H9 (cell line): ENCODE results near the gene PDCD7. TPM values are rescaled to one million over a fixed set of nuclear protein-coding genes. Genes with fewer than 3 reads are reported as not detected.
A peak's percentile ranks its signal among the peaks of the same experiment; 100 is the strongest.

Source experiments
- DNase-seq: peaks from one replicate; pipeline ENCODE4 v3.0.0-alpha.2; 2017
- H2AFZ ChIP-seq: one replicate; pipeline ENCODE4 v1.6.1; 2013; ENCODE audit warnings: mild to moderate bottlenecking, low read length, control low read depth, moderate library complexity
- H2AK5ac ChIP-seq: 2 replicates; pipeline ENCODE4 v1.6.1; 2013; ENCODE audit warnings: low read length, control low read depth, mixed read lengths; ENCODE audit not compliant: insufficient read length
- H2BK120ac ChIP-seq: one replicate; pipeline ENCODE4 v1.6.1; 2013; ENCODE audit warnings: low read depth, mild to moderate bottlenecking, low read length, control low read depth, inconsistent platforms; ENCODE audit not compliant: poor library complexity, severe bottlenecking
- H2BK12ac ChIP-seq: 2 replicates; pipeline ENCODE4 v1.6.1; 2013; ENCODE audit warnings: low read length, control low read depth, mixed read lengths, low read depth; ENCODE audit not compliant: insufficient read length
- H2BK15ac ChIP-seq: 2 replicates; pipeline ENCODE4 v1.6.1; 2013; ENCODE audit warnings: low read depth, low read length, control low read depth
- H2BK20ac ChIP-seq: one replicate; pipeline ENCODE4 v1.6.1; 2013; ENCODE audit warnings: low read depth, mild to moderate bottlenecking, low read length, control low read depth, inconsistent platforms; ENCODE audit not compliant: poor library complexity, severe bottlenecking
- H2BK5ac ChIP-seq: 2 replicates; pipeline ENCODE4 v1.6.1; 2013; ENCODE audit warnings: low read length, control low read depth, mixed read lengths; ENCODE audit not compliant: insufficient read length
- H3K14ac ChIP-seq: 2 replicates; pipeline ENCODE4 v1.6.1; 2013; ENCODE audit warnings: low read length, control low read depth; ENCODE audit not compliant: insufficient read depth
- H3K18ac ChIP-seq: 2 replicates; pipeline ENCODE4 v1.6.1; 2013; ENCODE audit warnings: low read depth, mild to moderate bottlenecking, mixed read lengths, low read length, control low read depth; ENCODE audit not compliant: insufficient read length
- H3K23ac ChIP-seq: 2 replicates; pipeline ENCODE4 v1.6.1; 2013; ENCODE audit warnings: low read length, control low read depth, mixed read lengths, low read depth; ENCODE audit not compliant: insufficient read length
- H3K23me2 ChIP-seq: 2 replicates; pipeline ENCODE4 v1.6.1; 2013; ENCODE audit warnings: low read depth, mild to moderate bottlenecking, mixed read lengths, low read length, control low read depth; ENCODE audit not compliant: insufficient read length, poor library complexity, severe bottlenecking
- H3K27ac ChIP-seq: 2 replicates; pipeline ENCODE4 v1.5.1; 2013; ENCODE audit warnings: low read length, control low read depth, mixed read lengths, low read depth; ENCODE audit not compliant: insufficient read length
- H3K27me3 ChIP-seq: 2 replicates; pipeline ENCODE4 v1.6.1; 2013; ENCODE audit warnings: low read length, control low read depth, inconsistent platforms; ENCODE audit not compliant: insufficient read depth
- H3K4ac ChIP-seq: 2 replicates; pipeline ENCODE4 v1.6.1; 2013; ENCODE audit warnings: low read depth, mild to moderate bottlenecking, control low read depth, inconsistent platforms, low read length, moderate library complexity
- H3K4me1 ChIP-seq: 2 replicates; pipeline ENCODE4 v1.6.1; 2013; ENCODE audit warnings: low read length, control low read depth, inconsistent platforms; ENCODE audit not compliant: insufficient read depth
- H3K4me2 ChIP-seq: 2 replicates; pipeline ENCODE4 v1.6.1; 2013; ENCODE audit warnings: low read length, control low read depth, mixed read lengths; ENCODE audit not compliant: insufficient read length, insufficient read depth
- H3K56ac ChIP-seq: 2 replicates; pipeline ENCODE4 v1.6.1; 2013; ENCODE audit warnings: low read depth, mild to moderate bottlenecking, mixed read lengths, low read length, control low read depth; ENCODE audit not compliant: insufficient read length
- H3K79me1 ChIP-seq: 2 replicates; pipeline ENCODE4 v1.6.1; 2013; ENCODE audit warnings: low read depth, mild to moderate bottlenecking, moderate library complexity, low read length, control low read depth, inconsistent platforms; ENCODE audit not compliant: insufficient read depth, poor library complexity, severe bottlenecking
- H3K79me2 ChIP-seq: 2 replicates; pipeline ENCODE4 v1.6.1; 2013; ENCODE audit warnings: low read length, control low read depth, inconsistent platforms; ENCODE audit not compliant: insufficient read depth
- H3K9ac ChIP-seq: 2 replicates; pipeline ENCODE4 v1.6.1; 2013; ENCODE audit warnings: low read length, control low read depth, mixed read lengths; ENCODE audit not compliant: insufficient read length; ENCODE audit errors: extremely low read depth
- H3K9me3 ChIP-seq: one replicate; pipeline ENCODE4 v1.6.1; 2013; ENCODE audit warnings: low read depth, low read length, inconsistent platforms; ENCODE audit not compliant: control insufficient read depth
- H3T11ph ChIP-seq: one replicate; pipeline ENCODE4 v1.6.1; 2013; ENCODE audit warnings: mild to moderate bottlenecking, low read length, control low read depth, inconsistent platforms
- H4K20me1 ChIP-seq: one replicate; pipeline ENCODE4 v1.6.1; 2013; ENCODE audit not compliant: control insufficient read depth, insufficient read length, insufficient read depth
- H4K5ac ChIP-seq: 2 replicates; pipeline ENCODE4 v1.6.1; 2013; ENCODE audit warnings: low read depth, mild to moderate bottlenecking, mixed read lengths, low read length, control low read depth; ENCODE audit not compliant: insufficient read length
- H4K8ac ChIP-seq: replicated peaks from 2 replicates; pipeline ENCODE4 v1.6.1; 2013; ENCODE audit warnings: low read length, control low read depth, mixed read lengths, low read depth; ENCODE audit not compliant: insufficient read length
- H4K91ac ChIP-seq: 2 replicates; pipeline ENCODE4 v1.6.1; 2013; ENCODE audit warnings: low read depth, mild to moderate bottlenecking, moderate library complexity, mixed read lengths, low read length, control low read depth; ENCODE audit not compliant: insufficient read length
- H3K27ac Mint-ChIP-seq, 3 experiments: 2 replicates in 2 of 3; 3 replicates in 1 of 3; pipeline ENCODE4 v1.8.0; 2020 to 2021; ENCODE audit warnings: mixed read lengths in 3 of 3, mild to moderate bottlenecking in 1 of 3, moderate library complexity in 1 of 3
- H3K27me3 Mint-ChIP-seq: 2 replicates; pipeline ENCODE4 v1.8.0; 2021; ENCODE audit warnings: low read depth, mild to moderate bottlenecking, moderate library complexity, mixed read lengths
- H3K36me3 Mint-ChIP-seq, 3 experiments: 2 replicates in 2 of 3; 3 replicates in 1 of 3; pipeline ENCODE4 v1.8.0; 2020 to 2021; ENCODE audit warnings: low read depth in 3 of 3, mixed read lengths in 3 of 3; ENCODE audit not compliant: insufficient read depth in 1 of 3
- H3K4me1 Mint-ChIP-seq, 2 experiments: 2 replicates each; pipeline ENCODE4 v1.8.0; 2020; ENCODE audit warnings: mixed read lengths in 2 of 2
- H3K4me3 Mint-ChIP-seq, 2 experiments: 2 replicates in 1 of 2; 3 replicates in 1 of 2; pipeline ENCODE4 v1.8.0; 2020 to 2021; ENCODE audit warnings: mild to moderate bottlenecking in 2 of 2, mixed read lengths in 2 of 2, moderate library complexity in 1 of 2
- H3K9me3 Mint-ChIP-seq, 2 experiments: 2 replicates in 1 of 2; 3 replicates in 1 of 2; pipeline ENCODE4 v1.8.0; 2020; ENCODE audit warnings: mild to moderate bottlenecking in 2 of 2, mixed read lengths in 2 of 2, moderate library complexity in 1 of 2
- WGBS: extraction: QIAGEN DNeasy Blood & Tissue Kit; methylation state at CpG from one replicate; pipeline ENCODE4 v1.1.7; 2013; ENCODE audit warnings: missing lambda C conversion rate, low lambda C conversion rate, mixed read lengths; ENCODE audit not compliant: insufficient read length; ENCODE audit errors: extremely low coverage; 5-methylcytosine and 5-hydroxymethylcytosine counted together
- total RNA-seq: library from RNA; stranded (reverse); gene quantifications from 2 replicates; pipeline ENCODE4 v1.2.1, GENCODE V29; 2021
- TF ChIP-seq, protein P1 (sequence below): fragments of 200-600 bp; sonication (generic); conservative IDR thresholded peaks from 3 replicates; pipeline ENCODE4 v1.8.0; 2021; ENCODE audit warnings: antibody characterized with exemption, mild to moderate bottlenecking

PDCD7 gene
- total RNA-seq, 1 experiment from 2014 or later = 35.2 TPM

DNA sequence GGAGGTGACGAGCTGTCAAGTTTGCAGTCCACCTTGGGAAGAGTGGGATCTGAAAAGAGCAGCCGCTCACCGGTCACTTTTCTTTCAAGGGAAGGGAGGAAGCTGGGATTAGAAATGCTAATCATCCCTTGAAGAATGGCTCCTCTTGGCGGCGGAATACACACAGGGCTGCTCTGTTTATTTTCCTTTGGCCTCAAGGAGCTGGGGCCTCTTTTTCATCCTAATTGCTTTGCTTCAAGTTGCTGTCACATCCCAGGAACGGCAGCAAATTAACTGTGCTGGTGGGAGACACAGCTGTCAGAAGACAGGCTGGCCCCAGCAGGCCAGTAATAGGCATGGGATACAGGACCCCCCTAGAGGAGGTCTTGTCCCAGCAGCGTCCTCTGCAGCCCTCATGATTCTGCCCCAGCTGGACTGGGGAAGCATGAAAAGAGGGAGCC, 50.3 kb downstream of the PDCD7 start:
- H3K9ac ChIP-seq = no peak overlapping the region
- H2BK12ac ChIP-seq = no peak overlapping the region
- no peak overlapping the region for H3K56ac ChIP-seq
- no peak overlapping the region for H3K14ac ChIP-seq
- no peak overlapping the region for H2BK15ac ChIP-seq
- no peaks in the 10 kb centered on the region for H3K23me2 ChIP-seq
- WGBS = no CpG with 5 or more reads among the region's 7 CpGs
- no peaks in the 10 kb centered on the region for H3K79me2 ChIP-seq
- Mint-ChIP-seq H3K27me3 (peaks cover 32% of the 10 kb centered on the region), H3K4me3 (peak overlapping the region; percentile 39 to 66), H3K27ac (peak overlapping the region in 2 of 3 experiments; percentile 88 to 91; a peak in 4 of 7 replicates), H3K9me3 (no peaks in the 10 kb centered on the region; a peak in 2 of 5 replicates), H3K36me3 (no peaks in the 10 kb centered on the region), H3K4me1 (peaks cover 53 to 67% of the 10 kb centered on the region in 2 experiments)
- no peak overlapping the region for H4K8ac ChIP-seq
- no peak overlapping the region for H4K5ac ChIP-seq
- no peak overlapping the region for H3K18ac ChIP-seq
- H3T11ph ChIP-seq = no peak overlapping the region
- peak overlapping the region; percentile 73 for H3K27ac ChIP-seq
- peak; percentile 61 for DNase-seq
- peaks cover 16% of the 10 kb centered on the region; the same call in 1 of the 2 replicates for H3K4me1 ChIP-seq
- H3K27me3 ChIP-seq = no peaks in the 10 kb centered on the region
- no peak overlapping the region for H2AFZ ChIP-seq
- no peak overlapping the region for H2BK20ac ChIP-seq
- no peak overlapping the region for H4K91ac ChIP-seq
- no peak overlapping the region for H3K4ac ChIP-seq
- H3K79me1 ChIP-seq = no peaks in the 10 kb centered on the region
- peak overlapping the region; percentile 32 for H3K4me2 ChIP-seq
- no peak overlapping the region for H2BK5ac ChIP-seq
- H2AK5ac ChIP-seq = no peak overlapping the region
- TF ChIP-seq, protein P1, sequence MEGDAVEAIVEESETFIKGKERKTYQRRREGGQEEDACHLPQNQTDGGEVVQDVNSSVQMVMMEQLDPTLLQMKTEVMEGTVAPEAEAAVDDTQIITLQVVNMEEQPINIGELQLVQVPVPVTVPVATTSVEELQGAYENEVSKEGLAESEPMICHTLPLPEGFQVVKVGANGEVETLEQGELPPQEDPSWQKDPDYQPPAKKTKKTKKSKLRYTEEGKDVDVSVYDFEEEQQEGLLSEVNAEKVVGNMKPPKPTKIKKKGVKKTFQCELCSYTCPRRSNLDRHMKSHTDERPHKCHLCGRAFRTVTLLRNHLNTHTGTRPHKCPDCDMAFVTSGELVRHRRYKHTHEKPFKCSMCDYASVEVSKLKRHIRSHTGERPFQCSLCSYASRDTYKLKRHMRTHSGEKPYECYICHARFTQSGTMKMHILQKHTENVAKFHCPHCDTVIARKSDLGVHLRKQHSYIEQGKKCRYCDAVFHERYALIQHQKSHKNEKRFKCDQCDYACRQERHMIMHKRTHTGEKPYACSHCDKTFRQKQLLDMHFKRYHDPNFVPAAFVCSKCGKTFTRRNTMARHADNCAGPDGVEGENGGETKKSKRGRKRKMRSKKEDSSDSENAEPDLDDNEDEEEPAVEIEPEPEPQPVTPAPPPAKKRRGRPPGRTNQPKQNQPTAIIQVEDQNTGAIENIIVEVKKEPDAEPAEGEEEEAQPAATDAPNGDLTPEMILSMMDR = peak; percentile 51; the same call in 2 of the 3 replicates
- no peak overlapping the region for H2BK120ac ChIP-seq
- H3K9me3 ChIP-seq = no peaks in the 10 kb centered on the region
- no peaks in the 10 kb centered on the region for H4K20me1 ChIP-seq
- H3K23ac ChIP-seq = no peak overlapping the region
